HG03520 (cell line): ENCODE results near the gene EARS2.
"Not testable (repeated sequence)": the region's sequence is repeated elsewhere in the genome, so short reads cannot be mapped to it uniquely, and the experiment has no call there.

ENCODE experiments used
- ATAC-seq: cut with Tn5 transposase; IDR thresholded peaks from one replicate; pipeline ENCODE4 v1.9.1; 2021; ENCODE audit warnings: mild to moderate bottlenecking, moderate library complexity; ENCODE audit not compliant: unreplicated experiment

The EARS2 gene

GRCh38 chr16:23556881-23557778, at the start of gene EARS2, which contains the start of gene UBFD1:
EARS2 (minus strand) TSS chr16:23557350; CDS start chr16:23557343, 7 bp downstream.
UBFD1 (plus strand) TSS chr16:23557727; CDS start chr16:23557743, 16 bp downstream.
- peak; percentile 85 for ATAC-seq

GRCh38 chr16:23597003-23597756, 40.0 kb upstream of the EARS2 start:
- no peak for ATAC-seq

- peak; percentile 90 for ATAC-seq
Observed at GRCh38 chr16:23595951-23596720, 39.0 kb upstream of the EARS2 start, which contains the start of gene NDUFAB1. NDUFAB1 (minus strand) TSS chr16:23596316; CDS start chr16:23596290, 26 bp downstream.

- no peak for ATAC-seq
Observed at GRCh38 chr16:23595246-23595950, 38.2 kb upstream of the EARS2 start.

GRCh38 chr16:23594186-23594585, 37.0 kb upstream of the EARS2 start:
- ATAC-seq, result no peak

- no peak for ATAC-seq
Observed at GRCh38 chr16:23590181-23590580, 33.0 kb upstream of the EARS2 start.

- no peak for ATAC-seq
Observed at GRCh38 chr16:23587726-23588125, 30.6 kb upstream of the EARS2 start.

GRCh38 chr16:23584186-23585076, 27.3 kb upstream of the EARS2 start:
- ATAC-seq, result no peak

- ATAC-seq, result not testable (repeated sequence)
Observed at GRCh38 chr16:23583271-23583670, 26.1 kb upstream of the EARS2 start.

GRCh38 chr16:23581764-23582163, 24.6 kb upstream of the EARS2 start:
- no peak for ATAC-seq

- ATAC-seq, result no peak
Observed at GRCh38 chr16:23580391-23580790, 23.2 kb upstream of the EARS2 start.

GRCh38 chr16:23579371-23579770, 22.2 kb upstream of the EARS2 start:
- ATAC-seq, result no peak

GRCh38 chr16:23578101-23578830, 21.1 kb upstream of the EARS2 start:
- no peak for ATAC-seq

- ATAC-seq, result no peak
Observed at GRCh38 chr16:23577493-23577892, 20.3 kb upstream of the EARS2 start.

- ATAC-seq, result no peak
Observed at GRCh38 chr16:23575834-23576233, 18.7 kb upstream of the EARS2 start.

GRCh38 chr16:23573817-23574216, 16.7 kb upstream of the EARS2 start:
- ATAC-seq, result no peak

GRCh38 chr16:23572394-23572793, 15.2 kb upstream of the EARS2 start:
- ATAC-seq, result no peak

GRCh38 chr16:23571895-23572294, 14.7 kb upstream of the EARS2 start:
- no peak for ATAC-seq
